Ishikawa (cell line): Measurements from ENCODE around the gene SDK2.

ENCODE experiments used
- CEBPB ChIP-seq: IDR thresholded peaks from 2 replicates; pipeline ENCODE4 v1.6.1; 2012
- CREB1 ChIP-seq: IDR thresholded peaks from 2 replicates; pipeline ENCODE4 v1.6.1; 2012; ENCODE audit warnings: low read depth
- EGR1 ChIP-seq: IDR thresholded peaks from 2 replicates; pipeline ENCODE4 v1.6.1; 2012
- EP300 ChIP-seq: IDR thresholded peaks from 2 replicates; pipeline ENCODE4 v1.6.1; 2012; ENCODE audit warnings: borderline replicate concordance
- FOXM1 ChIP-seq: IDR thresholded peaks from 2 replicates; pipeline ENCODE4 v1.6.1; 2012; ENCODE audit warnings: low read depth, borderline replicate concordance
- MAX ChIP-seq: IDR thresholded peaks from 2 replicates; pipeline ENCODE4 v1.6.1; 2012
- NFIC ChIP-seq: IDR thresholded peaks from 2 replicates; pipeline ENCODE4 v1.6.1; 2012
- RAD21 ChIP-seq: IDR thresholded peaks from 2 replicates; pipeline ENCODE4 v1.6.1; 2012; ENCODE audit warnings: low read depth
- REST ChIP-seq: IDR thresholded peaks from 2 replicates; pipeline ENCODE4 v1.6.1; 2012; ENCODE audit warnings: low read depth, mild to moderate bottlenecking
- TAF1 ChIP-seq: IDR thresholded peaks from 2 replicates; pipeline ENCODE4 v1.6.1; 2012; ENCODE audit warnings: low read depth, mild to moderate bottlenecking
- TCF12 ChIP-seq: IDR thresholded peaks from 2 replicates; pipeline ENCODE4 v1.6.1; 2012; ENCODE audit warnings: low read depth
- TEAD4 ChIP-seq: IDR thresholded peaks from 2 replicates; pipeline ENCODE4 v1.6.1; 2012
- YY1 ChIP-seq: IDR thresholded peaks from 2 replicates; pipeline ENCODE4 v1.6.1; 2012; ENCODE audit warnings: low read depth
- ZBTB7A ChIP-seq: IDR thresholded peaks from 2 replicates; pipeline ENCODE4 v1.6.1; 2012; ENCODE audit warnings: low read depth
- TF ChIP-seq, protein P1 (sequence below): IDR thresholded peaks from 2 replicates; pipeline ENCODE4 v1.6.1; 2012

Gene SDK2

DNA sequence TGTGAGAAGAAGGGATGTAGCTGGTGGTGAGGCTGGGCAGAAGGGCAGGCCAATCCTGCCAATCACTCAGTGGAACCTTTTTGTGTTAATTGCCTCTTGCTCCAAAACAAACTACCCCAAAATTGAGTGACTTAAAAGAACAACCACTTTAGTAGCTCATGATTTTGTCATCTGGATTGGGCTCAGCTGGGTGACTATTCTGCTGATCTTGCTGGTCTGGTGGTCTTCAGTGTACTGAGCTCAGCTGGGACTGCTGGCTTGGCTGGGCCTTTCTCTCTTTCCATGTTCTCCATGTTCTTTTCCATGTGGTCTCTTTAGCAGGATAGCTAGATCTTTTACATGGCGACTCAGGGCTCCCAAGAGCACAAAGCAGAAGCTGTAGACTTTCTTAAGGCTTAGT lies 37.7 kb upstream of the SDK2 start:
- TF ChIP-seq, protein P1, sequence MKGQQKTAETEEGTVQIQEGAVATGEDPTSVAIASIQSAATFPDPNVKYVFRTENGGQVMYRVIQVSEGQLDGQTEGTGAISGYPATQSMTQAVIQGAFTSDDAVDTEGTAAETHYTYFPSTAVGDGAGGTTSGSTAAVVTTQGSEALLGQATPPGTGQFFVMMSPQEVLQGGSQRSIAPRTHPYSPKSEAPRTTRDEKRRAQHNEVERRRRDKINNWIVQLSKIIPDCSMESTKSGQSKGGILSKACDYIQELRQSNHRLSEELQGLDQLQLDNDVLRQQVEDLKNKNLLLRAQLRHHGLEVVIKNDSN, result no peak
- no peak for TF ChIP-seq EP300
- no peak for TF ChIP-seq RAD21
- no peak for TF ChIP-seq TCF12
- TF ChIP-seq NFIC, result no peak
- no peak for TF ChIP-seq CEBPB
- TF ChIP-seq CREB1, result no peak
- TF ChIP-seq TAF1, result no peak
- no peak for TF ChIP-seq MAX
- TF ChIP-seq EGR1, result no peak
- no peak for TF ChIP-seq REST
- TF ChIP-seq YY1, result no peak
- no peak for TF ChIP-seq TEAD4
- no peak for TF ChIP-seq ZBTB7A
- TF ChIP-seq FOXM1, result no peak

DNA sequence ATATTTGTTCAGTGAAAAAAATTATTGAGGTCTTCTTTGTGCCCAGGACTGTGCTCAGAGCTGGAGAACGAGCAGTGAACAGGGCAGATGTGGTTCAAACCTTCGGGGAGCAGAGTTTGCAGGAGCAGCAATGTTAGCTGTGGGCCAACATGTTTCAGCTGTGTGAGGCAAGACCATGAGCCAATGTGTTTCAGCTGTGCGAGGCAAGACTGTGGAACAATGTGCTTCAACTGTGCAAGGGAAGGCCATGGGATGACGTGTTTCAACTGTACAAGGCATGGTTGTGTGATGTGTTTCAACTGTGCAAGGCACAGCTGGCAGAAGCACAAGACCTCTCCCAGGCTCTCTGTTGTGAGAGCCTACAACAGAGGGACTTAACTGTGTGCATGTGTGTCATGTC lies 35.2 kb upstream of the SDK2 start:
- TF ChIP-seq FOXM1 (no peak), CREB1 (no peak), TCF12 (no peak), TEAD4 (no peak), CEBPB (no peak), MAX (no peak), TAF1 (no peak), ZBTB7A (no peak), EP300 (no peak), EGR1 (no peak), REST (no peak)
- TF ChIP-seq, protein P1, result no peak

GRCh38 chr17:73678999-73679398 lies 34.8 kb upstream of the SDK2 start:
- TF ChIP-seq ZBTB7A, result no peak
- no peak for TF ChIP-seq YY1
- no peak for TF ChIP-seq NFIC
- TF ChIP-seq TAF1, result no peak
- TF ChIP-seq MAX, result no peak
- TF ChIP-seq, protein P1, result no peak

DNA sequence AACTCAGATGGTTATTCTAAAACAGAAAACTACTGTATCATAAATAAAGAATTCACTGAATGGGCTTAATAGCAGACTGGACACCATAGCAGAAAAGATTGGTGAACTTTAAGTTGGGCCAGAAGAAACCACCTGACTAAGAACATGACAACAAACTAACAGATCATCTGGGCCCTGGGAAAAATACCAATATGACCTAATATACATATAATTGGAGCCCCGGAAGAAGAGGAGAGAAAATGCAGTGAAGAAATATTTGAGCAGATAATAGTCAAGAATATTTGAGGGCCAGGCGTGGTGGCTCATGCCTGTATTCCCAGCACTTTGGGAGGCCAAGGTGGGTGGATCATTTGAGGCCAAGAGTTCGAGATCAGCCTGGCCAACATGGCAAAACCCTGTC lies 25.5 kb upstream of the SDK2 start:
- TF ChIP-seq RAD21 (no peak), FOXM1 (no peak), REST (no peak)
- TF ChIP-seq, protein P1, result no peak
